Measurements from ENCODE around the gene TRMU. TPM values are rescaled to one million over a fixed set of nuclear protein-coding genes. Genes with fewer than 3 reads are reported as not detected.

TRMU gene
- total and polyA plus RNA-seq, 2 of the 4 experiments (the other 2 are of a cell fraction): 19.0 to 36.4 TPM

- Histone ChIP-seq H2AK9ac (replicated peaks; ENCODE audit: low read depth, low read length, poor library complexity) (peak overlapping the region; percentile 66), H3K27me3 (ENCODE audit: control insufficient read depth, insufficient read depth, low read length) (peaks cover 16% of the 10 kb centered on the region; the same call in 1 of the 2 replicates), H4K5ac (ENCODE audit: low read depth, low read length) (no peak overlapping the region), H3K23ac (ENCODE audit: low read depth, low read length) (no peak overlapping the region), H3K14ac (replicated peaks; ENCODE audit: low read depth, low read length) (no peak overlapping the region), H2BK5ac (ENCODE audit: low read depth, low read length, poor library complexity, severe bottlenecking) (no peak overlapping the region), H3K9me1 (ENCODE audit: insufficient read depth, low read length) (no peaks in the 10 kb centered on the region), H3K27ac (ENCODE audit: insufficient read depth, low read length) (no peak overlapping the region), H2BK20ac (ENCODE audit: low read depth, low read length) (no peak overlapping the region), H2AK5ac (ENCODE audit: low read depth, low read length) (no peak overlapping the region), H3K9ac (ENCODE audit: low read depth, low read length) (no peak overlapping the region), H3K36me3 (ENCODE audit: control insufficient read depth, insufficient read depth, low read length) (no peaks in the 10 kb centered on the region), H3K4me1 (ENCODE audit: control insufficient read depth, insufficient read depth, low read length) (no peaks in the 10 kb centered on the region; the same call in 1 of the 2 replicates), H3K4ac (ENCODE audit: low read depth, low read length) (no peak overlapping the region), H4K91ac (ENCODE audit: insufficient read depth, low read depth, low read length) (no peak overlapping the region), H2BK120ac (ENCODE audit: low read depth, low read length) (no peak overlapping the region), H3K4me3 (ENCODE audit: insufficient read depth, low read depth, low read length) (no peak overlapping the region), H3K9me3 (ENCODE audit: control insufficient read depth, insufficient read depth, low read length) (peaks cover 6% of the 10 kb centered on the region), H4K20me1 (ENCODE audit: insufficient read depth, low read length) (no peaks in the 10 kb centered on the region), H3K79me1 (ENCODE audit: low read depth in 1 of 2, low read length in 2 of 2) (no peaks in the 10 kb centered on the region), H2AFZ (replicated peaks; ENCODE audit: low read length, poor library complexity) (no peak overlapping the region), H3K18ac (ENCODE audit: low read depth, low read length) (no peak overlapping the region), H4K8ac (ENCODE audit: low read depth in 2 of 2, low read length in 2 of 2) (no peak overlapping the region), H3K4me2 (ENCODE audit: low read depth, low read length) (no peak overlapping the region), H2BK15ac (ENCODE audit: low read depth, low read length) (no peak overlapping the region), H3K56ac (ENCODE audit: extremely low read depth, insufficient read depth, low read length) (no peak overlapping the region)
- POLR2A ChIA-PET (ENCODE audit: unreplicated experiment): no interaction called here
- ATAC-seq (ENCODE audit: low read depth) (no peak), DNase-seq (no peak)
- dilution Hi-C loops (cut with HindIII; ENCODE audit: low sequenced_read_pairs, unreplicated experiment) (no loop called here), intact Hi-C loops (cut with micrococcal nuclease) (no loop called here), in situ Hi-C loops (cut with MboI; ENCODE audit: low sequenced_read_pairs) (no loop called here)
- WGBS, 2 experiments (ENCODE audit: extremely low coverage in 2 of 2, insufficient read length in 1 of 2): 75% methylated on average over 13 of the region's 19 CpGs; no CpG with 5 or more reads in 1 of the 2 experiments
- CTCF ChIA-PET: no interaction called here
- BruUV-seq (replicated peaks): no TSS peak
- no peak for TF ChIP-seq MAFK (IDR thresholded peaks at IDR 0.05; ENCODE audit: low read depth, low read length)
- no peak for TF ChIP-seq USF2 (IDR thresholded peaks at IDR 0.05; ENCODE audit: low read depth, low read length)
- TF ChIP-seq NFE2L2 (IDR thresholded peaks at IDR 0.05; ENCODE audit: low read depth, low read length): no peak
- TF ChIP-seq RFX5 (IDR thresholded peaks at IDR 0.05; ENCODE audit: low read depth, low read length): no peak
- no peak for TF ChIP-seq MXI1 (IDR thresholded peaks at IDR 0.05; ENCODE audit: borderline replicate concordance, low read depth, low read length)
- no peak for TF ChIP-seq BHLHE40 (IDR thresholded peaks at IDR 0.05; ENCODE audit: low read depth, low read length)
- no peak for TF ChIP-seq CEBPB (IDR thresholded peaks at IDR 0.05; ENCODE audit: low read depth, low read length)
- TF ChIP-seq ELK1 (IDR thresholded peaks at IDR 0.05; ENCODE audit: borderline replicate concordance, low read depth, low read length): no peak
- TF ChIP-seq RAD21 (IDR thresholded peaks at IDR 0.05; ENCODE audit: low read length): no peak
- no peak for TF ChIP-seq SMC3 (IDR thresholded peaks at IDR 0.05; ENCODE audit: low read depth, low read length)
Observed at GRCh38 chr22:46376908-46377524, 41.5 kb downstream of the TRMU start.
